GM08714 (cell line): ENCODE results near the gene AKNA.

Source experiments
- H3K4me3 ChIP-seq: fragments of 200-500 bp; sonication (Bioruptor generic); 2 replicates; pipeline ENCODE4 v1.5.1; 2014; ENCODE audit warnings: mild to moderate bottlenecking, low read length, inconsistent platforms
- ZNF274 ChIP-seq: IDR thresholded peaks from 2 replicates; pipeline ENCODE4 v1.6.1; 2012; ENCODE audit warnings: mild to moderate bottlenecking, low read depth, low read length

The AKNA gene

GRCh38 chr9:114394523-114395333 is 6.9 kb upstream of the AKNA start:
- no peak overlapping the region for H3K4me3 ChIP-seq
- no peak for TF ChIP-seq ZNF274

GRCh38 chr9:114392749-114393112 is 4.9 kb upstream of the AKNA start:
- no peak for TF ChIP-seq ZNF274
- H3K4me3 ChIP-seq: no peak overlapping the region

GRCh38 chr9:114390952-114391351 is 3.2 kb upstream of the AKNA start:
- TF ChIP-seq ZNF274: no peak
- no peak overlapping the region for H3K4me3 ChIP-seq

- H3K4me3 ChIP-seq: no peak overlapping the region
- TF ChIP-seq ZNF274: no peak
Measured at GRCh38 chr9:114389612-114390368, 2.0 kb upstream of the AKNA start.

- TF ChIP-seq ZNF274: no peak
- peak overlapping the region; percentile 71; the same call in 1 of the 2 replicates for H3K4me3 ChIP-seq
Measured at GRCh38 chr9:114388764-114389375, 1.1 kb upstream of the AKNA start.

GRCh38 chr9:114388357-114388682 is 538 bp upstream of the AKNA start:
- peak overlapping the region; percentile 71; the same call in 1 of the 2 replicates for H3K4me3 ChIP-seq
- no peak for TF ChIP-seq ZNF274

GRCh38 chr9:114386886-114387679 is 699 bp downstream of the AKNA start:
- no peak for TF ChIP-seq ZNF274
- H3K4me3 ChIP-seq: peak overlapping the region; percentile 71

GRCh38 chr9:114386361-114386885 is 1.4 kb downstream of the AKNA start:
- peak overlapping the region; percentile 71 for H3K4me3 ChIP-seq

GRCh38 chr9:114385397-114386181 is 2.2 kb downstream of the AKNA start:
- peak overlapping the region; percentile 71; the same call in 1 of the 2 replicates for H3K4me3 ChIP-seq
- no peak for TF ChIP-seq ZNF274

More at GRCh38 chr9:114386361-114386885, 1.4 kb downstream of the AKNA start:
- TF ChIP-seq ZNF274: no peak

GRCh38 chr9:114384836-114385396 is 2.9 kb downstream of the AKNA start:
- no peak for TF ChIP-seq ZNF274

GRCh38 chr9:114384341-114384740 is 3.4 kb downstream of the AKNA start:
- no peak for TF ChIP-seq ZNF274
- peak overlapping the region; percentile 22; the same call in 1 of the 2 replicates for H3K4me3 ChIP-seq

More at GRCh38 chr9:114384836-114385396, 2.9 kb downstream of the AKNA start:
- peak overlapping the region; percentile 62; the same call in 1 of the 2 replicates for H3K4me3 ChIP-seq

GRCh38 chr9:114383521-114384231 is 4.1 kb downstream of the AKNA start:
- peak overlapping the region; percentile 50; the same call in 1 of the 2 replicates for H3K4me3 ChIP-seq
- TF ChIP-seq ZNF274: no peak
